GM10248 (cell line): ENCODE measurements around the gene MAP2K6.

Experiments used
- CTCF ChIA-PET: fragments of 300-600 bp; sonication (Branson Sonifier 250); formaldehyde crosslinking; extraction: SDS; loops from one replicate; lab custom pipeline; 2021; ENCODE audit warnings: antibody characterized with exemption; lab: Yijun Ruan, JAX
- POLR2A ChIA-PET: fragments of 350-650 bp; sonication (Branson Sonifier 250); formaldehyde crosslinking; extraction: SDS; loops from one replicate; lab custom pipeline; 2020; ENCODE audit warnings: antibody characterized with exemption; lab: Yijun Ruan, JAX
- DNase-seq: peaks from one replicate; pipeline ENCODE4 v3.0.0; 2012; ENCODE audit errors: extremely low spot score
- TF ChIP-seq, protein P1 (sequence below): IDR thresholded peaks from 2 replicates; pipeline ENCODE4 v1.5.1; 2012; ENCODE audit warnings: mild to moderate bottlenecking, low read depth; ENCODE audit errors: extremely low read depth, missing control alignments, control extremely low read depth

Gene MAP2K6

DNA sequence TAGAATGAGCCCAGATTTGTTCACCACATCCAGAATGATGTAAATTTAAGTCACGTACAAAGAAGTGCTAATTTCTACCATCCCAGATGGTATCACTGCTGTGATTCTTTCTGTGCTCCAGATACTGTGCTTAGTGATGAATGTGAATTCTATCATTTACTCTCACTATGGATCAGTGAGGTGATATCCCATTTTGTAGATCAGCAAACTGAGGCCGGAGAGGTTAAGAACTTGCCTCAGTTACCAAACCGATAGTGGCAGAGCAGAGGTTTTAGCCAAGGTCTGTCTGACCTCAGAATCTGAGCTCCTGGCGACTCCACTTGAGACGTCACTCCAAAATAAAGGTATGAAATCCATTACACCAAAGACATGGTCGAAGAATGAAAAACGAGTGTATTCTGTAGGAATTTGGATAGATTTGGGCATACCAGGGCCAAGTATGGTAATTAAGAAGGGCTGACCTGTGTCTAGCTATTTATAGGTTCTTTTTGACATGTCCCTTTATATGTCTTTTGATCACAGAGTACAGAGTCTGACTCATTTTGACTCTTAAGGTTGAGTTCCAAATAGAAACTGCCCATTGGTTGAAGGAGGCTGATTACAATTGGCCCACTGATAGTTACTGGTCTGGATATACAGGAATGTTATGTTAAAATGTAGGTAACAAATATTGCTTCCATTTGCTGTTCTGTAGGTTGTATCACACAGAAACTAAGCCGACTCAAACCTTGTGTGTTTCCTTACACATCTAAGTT, 10.0 kb downstream of the MAP2K6 start:
- TF ChIP-seq, protein P1, sequence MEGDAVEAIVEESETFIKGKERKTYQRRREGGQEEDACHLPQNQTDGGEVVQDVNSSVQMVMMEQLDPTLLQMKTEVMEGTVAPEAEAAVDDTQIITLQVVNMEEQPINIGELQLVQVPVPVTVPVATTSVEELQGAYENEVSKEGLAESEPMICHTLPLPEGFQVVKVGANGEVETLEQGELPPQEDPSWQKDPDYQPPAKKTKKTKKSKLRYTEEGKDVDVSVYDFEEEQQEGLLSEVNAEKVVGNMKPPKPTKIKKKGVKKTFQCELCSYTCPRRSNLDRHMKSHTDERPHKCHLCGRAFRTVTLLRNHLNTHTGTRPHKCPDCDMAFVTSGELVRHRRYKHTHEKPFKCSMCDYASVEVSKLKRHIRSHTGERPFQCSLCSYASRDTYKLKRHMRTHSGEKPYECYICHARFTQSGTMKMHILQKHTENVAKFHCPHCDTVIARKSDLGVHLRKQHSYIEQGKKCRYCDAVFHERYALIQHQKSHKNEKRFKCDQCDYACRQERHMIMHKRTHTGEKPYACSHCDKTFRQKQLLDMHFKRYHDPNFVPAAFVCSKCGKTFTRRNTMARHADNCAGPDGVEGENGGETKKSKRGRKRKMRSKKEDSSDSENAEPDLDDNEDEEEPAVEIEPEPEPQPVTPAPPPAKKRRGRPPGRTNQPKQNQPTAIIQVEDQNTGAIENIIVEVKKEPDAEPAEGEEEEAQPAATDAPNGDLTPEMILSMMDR: no peak
- ChIA-PET POLR2A (no interaction called here), CTCF (interaction anchor here (1.2 to 2.4 kb wide), 5 partner anchors 10 to 37 kb away, joined by 3 to 6 read pairs (median 3); partner anchors contain the start of gene MAP2K6)
- no peak for DNase-seq

DNA sequence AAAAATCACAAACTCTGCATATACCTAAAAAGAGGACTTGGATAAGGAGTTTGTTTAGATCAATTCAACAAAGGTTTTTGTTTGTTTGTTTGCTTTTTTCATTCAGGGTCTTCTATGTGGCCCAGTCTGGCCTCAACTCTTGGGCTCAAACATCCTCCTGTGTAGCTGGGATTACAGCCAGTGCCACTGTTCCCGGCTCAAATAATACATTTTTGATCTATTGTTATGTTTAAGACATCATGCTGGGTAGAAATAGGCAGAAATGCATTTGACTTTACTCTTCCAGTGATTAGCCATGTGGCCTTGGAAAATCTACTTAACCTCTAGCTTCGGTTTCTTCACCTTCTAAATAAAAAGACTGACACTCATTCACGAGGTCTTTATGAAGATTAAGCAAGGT, 11.5 kb downstream of the MAP2K6 start:
- CTCF ChIA-PET: interaction anchor here (1.0 to 2.0 kb wide), 4 partner anchors 12 to 99 kb away, joined by 3 to 6 read pairs (median 3); no protein-coding TSS in a partner anchor
- TF ChIP-seq, protein P1: no peak
- DNase-seq: no peak
- POLR2A ChIA-PET: no interaction called here

DNA sequence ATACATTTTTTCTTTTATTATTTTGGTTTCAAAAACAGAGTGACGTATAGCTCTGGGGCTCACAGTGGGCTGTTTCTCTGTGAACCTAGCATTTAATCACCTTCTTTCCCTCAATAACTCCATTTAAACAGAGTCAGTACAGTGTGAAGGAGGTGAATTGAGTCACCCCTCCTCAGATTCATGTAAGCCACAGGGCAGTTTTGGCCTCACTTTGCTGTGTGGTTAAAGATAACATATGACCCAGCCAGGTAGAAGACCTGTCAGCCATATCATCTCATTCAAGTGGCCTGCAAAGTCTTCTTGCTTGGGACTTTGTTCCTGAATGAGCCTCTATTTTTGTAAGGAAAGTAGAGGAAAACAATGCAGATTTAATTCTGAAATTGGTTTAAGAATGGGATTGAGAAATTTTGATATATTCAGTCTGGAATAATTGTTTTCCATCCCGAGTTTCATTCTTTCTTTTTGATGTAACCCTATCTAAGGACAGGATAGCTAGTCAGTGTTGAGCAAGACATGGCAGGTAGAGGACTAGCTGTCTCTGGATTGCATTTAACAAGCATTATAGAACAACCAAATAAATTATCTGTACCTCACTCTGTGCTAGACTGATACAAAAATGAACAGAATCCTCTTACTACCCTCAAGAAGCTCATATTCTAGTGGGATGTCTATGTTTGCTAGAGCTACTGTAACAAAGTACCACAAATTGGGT, 13.1 kb downstream of the MAP2K6 start:
- TF ChIP-seq, protein P1: no peak
- POLR2A ChIA-PET: interaction anchor here (0.7 kb wide), 1 partner anchor 37 kb away, joined by 4 read pairs; no protein-coding TSS in a partner anchor
- CTCF ChIA-PET: interaction anchor here (0.7 to 1.0 kb wide), 2 partner anchors 78 to 95 kb away, joined by 3 read pairs; no protein-coding TSS in a partner anchor
- no peak for DNase-seq

DNA sequence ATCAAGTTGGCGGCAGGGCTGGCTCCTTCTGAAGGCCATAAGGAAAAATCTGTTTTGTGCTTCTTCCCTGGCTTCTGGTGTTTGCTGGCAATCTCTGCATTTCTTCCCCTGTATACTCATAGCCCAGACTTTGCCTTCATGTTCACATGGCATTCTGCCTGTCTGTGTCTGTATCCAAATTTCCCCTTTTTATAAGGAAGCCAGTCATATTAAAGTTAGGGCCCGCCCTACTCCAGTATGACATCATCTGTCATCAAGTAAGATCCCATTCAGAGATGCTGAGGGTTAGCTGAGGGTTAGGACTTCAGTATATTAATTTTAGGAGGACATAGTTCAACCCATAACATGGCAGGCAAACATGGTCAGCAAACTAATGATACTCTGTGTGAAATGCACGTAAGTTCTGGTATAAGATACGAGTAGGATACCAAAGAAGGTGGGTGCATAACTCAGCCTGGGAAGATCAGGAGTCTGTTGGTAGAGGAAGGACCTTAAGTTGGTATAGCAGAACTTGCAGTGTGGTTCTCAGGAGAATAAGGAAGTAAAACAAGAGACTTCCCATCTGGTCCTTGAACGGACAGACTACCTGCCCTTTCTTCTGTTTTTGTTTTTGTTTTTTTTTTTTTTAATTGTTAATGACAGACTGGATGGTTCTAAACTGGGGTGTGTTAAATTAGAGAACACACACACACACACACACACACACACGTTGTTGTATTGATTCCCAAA, 13.9 kb downstream of the MAP2K6 start:
- CTCF ChIA-PET: interaction anchor here (0.7 to 1.0 kb wide), 2 partner anchors 79 to 94 kb away, joined by 3 read pairs; no protein-coding TSS in a partner anchor
- no peak for DNase-seq
- TF ChIP-seq, protein P1: no peak
- POLR2A ChIA-PET: interaction anchor here (0.7 kb wide), 1 partner anchor 38 kb away, joined by 4 read pairs; no protein-coding TSS in a partner anchor

DNA sequence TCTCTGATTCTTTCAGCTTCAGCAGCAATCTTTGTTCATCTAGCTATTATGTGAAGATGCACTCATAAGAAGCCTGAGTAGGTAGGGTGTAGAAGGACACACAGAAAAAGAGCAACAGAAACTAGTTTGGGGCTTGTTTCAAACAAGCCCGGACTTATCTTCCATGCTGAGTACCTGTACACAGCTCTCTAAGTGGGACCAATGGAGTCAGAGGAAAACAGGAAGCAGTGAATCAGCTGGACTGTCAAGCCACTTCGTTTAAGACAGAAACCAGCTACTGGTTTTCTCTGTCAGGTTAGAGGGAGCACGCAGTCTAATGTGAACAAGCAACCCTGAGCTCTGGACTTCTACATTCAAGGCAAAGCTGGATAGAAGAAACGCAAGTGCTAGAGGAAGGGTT, 16.0 kb downstream of the MAP2K6 start:
- ChIA-PET CTCF (interaction anchor here (0.7 to 1.9 kb wide), 6 partner anchors 10 to 92 kb away, joined by 3 to 8 read pairs (median 5); partner anchors contain the start of gene MAP2K6), POLR2A (no interaction called here)
- DNase-seq: no peak
- TF ChIP-seq, protein P1: no peak
